ENCODE measurements around the gene TNFSF15. TPM values are rescaled to one million over a fixed set of nuclear protein-coding genes. Genes with fewer than 3 reads are reported as not detected.

TNFSF15 gene
- 2.0 and 5.4 TPM in 2 replicates for total RNA-seq

GRCh38 chr9:114805670-114806525, at the start of gene TNFSF15:
Gene TNFSF15, minus strand, starts transcription at chr9:114806039. Its CDS starts 27 bp downstream, at chr9:114806012.
- DNase-seq, result peak; percentile 27

DNA sequence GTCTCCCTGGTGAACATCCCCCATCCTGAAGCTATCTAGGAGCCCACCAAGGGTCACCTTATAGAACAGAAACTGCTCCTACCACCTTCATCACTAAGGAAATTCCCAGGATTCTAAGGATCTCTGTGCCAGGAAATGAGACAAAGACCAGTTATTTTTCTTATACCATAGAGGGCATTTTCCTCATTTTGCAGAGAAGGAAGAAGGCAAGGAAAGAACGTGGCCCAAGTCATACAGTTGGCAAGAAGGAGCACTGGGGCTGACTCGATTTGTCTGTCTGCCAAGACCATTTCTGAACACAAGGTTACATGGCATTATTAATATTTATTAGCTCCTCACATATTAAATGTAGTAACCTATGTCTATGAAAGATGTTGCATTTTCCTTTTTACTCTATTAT, 49.6 kb upstream of the TNFSF15 start:
- peak; percentile 64 for DNase-seq

GRCh38 chr9:114854736-114855355, 49.0 kb upstream of the TNFSF15 start:
- no peak for DNase-seq

DNA sequence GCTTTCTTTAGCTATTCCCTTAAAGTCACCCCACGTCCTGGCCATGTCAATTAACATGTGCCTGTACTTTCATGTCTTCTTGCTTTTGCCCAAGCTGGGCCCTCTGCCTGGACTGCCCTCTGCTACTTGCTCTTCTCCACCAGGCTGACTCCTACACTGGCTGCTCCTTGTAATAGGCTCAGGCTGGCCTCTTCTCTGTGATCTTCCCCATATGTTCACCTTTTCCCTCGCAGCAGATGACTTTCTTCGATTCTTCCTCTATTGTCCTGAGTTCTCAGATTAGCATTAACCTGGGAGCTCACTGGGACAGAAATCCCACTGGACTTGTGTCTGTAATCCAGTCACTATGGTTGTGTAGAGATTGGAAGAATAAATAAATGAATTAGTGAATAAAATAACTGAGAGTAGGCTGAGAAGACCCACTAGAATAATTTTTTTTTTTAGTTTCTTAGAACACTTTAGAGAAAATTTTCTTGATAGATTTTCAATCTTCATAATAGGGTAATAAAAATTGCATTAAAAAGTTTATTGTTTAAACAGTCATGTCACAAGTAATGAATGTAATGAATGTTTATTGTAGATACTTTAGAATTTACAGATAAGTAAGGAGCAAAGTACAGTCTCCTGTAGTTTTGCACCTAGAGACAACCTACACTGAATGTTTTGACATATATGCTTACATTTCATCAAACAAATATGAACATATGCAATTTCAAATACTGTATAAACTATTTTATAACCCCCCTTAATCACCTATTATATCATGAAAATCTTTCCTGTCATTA, 47.4 kb upstream of the TNFSF15 start:
- DNase-seq, result no peak

- DNase-seq, result no peak
Measured at GRCh38 chr9:114852050-114852594, 46.3 kb upstream of the TNFSF15 start.

DNA sequence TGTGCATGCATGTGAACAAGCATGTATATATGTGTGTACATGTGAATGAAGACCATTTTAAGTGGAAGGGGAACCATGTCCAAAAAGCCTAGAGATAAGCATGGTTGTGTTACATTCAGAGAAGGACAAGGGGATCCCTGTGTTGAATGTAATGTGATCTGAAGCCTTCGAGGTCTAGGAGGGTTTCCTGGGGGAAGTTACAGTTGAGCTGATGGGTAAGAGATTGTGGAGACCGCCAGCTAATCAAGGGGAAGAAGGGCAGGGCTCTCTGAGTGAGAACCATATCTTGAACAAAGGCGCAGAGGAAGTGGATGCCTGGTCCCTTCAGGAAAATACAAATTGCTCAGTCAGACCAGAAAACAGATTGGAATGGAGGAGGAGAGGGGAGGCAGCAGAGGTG, 45.5 kb upstream of the TNFSF15 start:
- DNase-seq, result no peak

DNA sequence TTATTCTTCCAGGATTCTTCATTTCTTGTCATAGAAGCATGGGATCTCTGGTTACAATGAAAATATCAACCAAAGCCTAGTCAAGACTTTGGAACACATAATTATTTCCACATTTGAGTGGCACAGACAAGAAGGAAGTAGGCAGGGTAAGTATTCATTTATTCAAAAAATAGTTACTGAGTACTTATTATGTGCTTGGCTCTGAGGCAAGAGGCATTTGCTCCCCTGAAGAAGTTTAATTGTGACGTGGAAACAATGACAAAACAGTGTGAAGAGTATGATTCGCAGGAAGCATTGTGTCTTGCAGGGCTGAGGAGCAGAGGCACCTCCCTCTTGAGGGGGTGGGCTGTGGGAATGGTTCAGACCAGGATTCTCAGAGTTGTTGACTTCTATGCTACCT, 45.0 kb upstream of the TNFSF15 start:
- peak; percentile 35 for DNase-seq

DNA sequence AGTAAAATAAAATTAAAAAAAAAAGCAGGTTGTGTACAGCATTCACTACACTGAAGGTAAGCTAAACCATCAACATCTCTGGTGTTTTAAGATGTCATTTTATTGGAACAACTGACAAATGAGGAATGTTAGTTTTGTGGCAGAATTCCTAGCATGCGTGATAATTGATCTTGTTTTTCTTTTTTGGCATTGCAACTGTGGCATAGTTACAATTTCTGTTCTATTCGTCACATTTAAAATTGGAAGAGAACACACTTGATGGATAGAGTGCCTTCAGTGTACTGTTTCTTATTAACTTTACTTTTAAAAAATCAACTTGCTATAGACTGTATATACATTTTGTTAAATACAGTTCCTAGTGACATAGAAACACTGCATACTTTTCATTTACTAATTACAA, 43.6 kb upstream of the TNFSF15 start:
- DNase-seq, result no peak

DNA sequence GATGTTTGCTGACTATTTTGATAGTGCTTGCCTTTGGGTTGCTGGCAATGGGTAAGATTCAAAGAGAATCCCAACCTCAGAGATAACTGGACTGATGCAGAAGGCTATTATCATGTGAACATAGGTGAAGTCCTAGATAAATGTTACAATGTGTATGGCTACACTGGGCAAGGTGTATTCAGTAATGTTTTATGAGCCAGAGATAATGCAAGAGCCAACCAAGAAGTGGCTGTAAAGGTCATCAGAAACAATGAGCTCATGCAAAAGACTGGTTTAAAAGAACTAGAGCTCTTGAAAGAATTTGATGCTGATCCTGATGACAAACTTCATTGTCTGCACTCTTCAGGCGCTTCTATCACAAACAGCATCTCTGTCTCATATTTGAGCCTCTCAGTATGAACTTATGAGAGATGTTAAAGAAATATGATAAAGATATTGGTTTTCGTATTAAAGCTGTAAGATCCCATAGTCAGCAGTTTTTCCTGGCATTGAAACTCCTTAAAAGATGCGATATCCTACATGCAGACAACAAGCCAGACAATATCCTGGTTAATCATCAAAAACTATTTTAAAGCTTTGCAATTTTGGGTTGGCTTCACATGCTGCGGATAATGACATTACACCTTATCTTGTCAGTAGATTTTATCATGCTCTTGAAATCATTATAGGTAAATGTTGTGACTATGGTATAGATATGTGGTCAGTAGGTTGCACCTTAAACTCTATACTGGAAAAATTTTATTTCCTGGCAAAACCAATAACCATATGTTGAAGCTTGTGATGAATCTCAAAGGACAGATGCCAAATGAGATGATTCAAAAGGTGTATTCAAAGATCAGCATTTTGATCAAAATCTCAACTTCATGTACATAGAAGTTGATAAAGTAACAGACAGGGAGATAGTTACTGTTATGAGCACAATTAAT, 41.9 kb upstream of the TNFSF15 start:
- DNase-seq, result no peak

DNA sequence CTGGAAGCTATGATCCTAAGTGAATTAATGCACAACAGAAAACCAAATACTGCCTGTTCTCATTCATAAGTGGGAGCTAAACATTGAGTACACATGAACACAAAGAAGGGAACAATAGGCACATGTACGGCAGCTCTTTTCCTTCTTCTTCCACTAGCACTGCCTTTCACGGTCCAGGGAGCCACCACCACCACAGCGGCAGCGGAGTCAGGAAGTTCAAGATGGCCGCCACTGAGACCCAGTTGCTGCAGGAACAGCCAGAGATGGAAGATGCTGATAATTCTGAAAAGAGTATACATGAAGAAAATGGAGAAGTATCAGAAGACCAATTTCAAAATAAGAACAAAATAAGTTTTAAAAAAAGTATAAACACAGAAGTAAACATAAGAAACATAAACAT, 39.5 kb upstream of the TNFSF15 start:
- no peak for DNase-seq

GRCh38 chr9:114844766-114845165, 38.9 kb upstream of the TNFSF15 start:
- DNase-seq, result no peak

- no peak for DNase-seq
Measured at GRCh38 chr9:114837923-114838322, 32.1 kb upstream of the TNFSF15 start.

- no peak for DNase-seq
Measured at GRCh38 chr9:114836769-114837168, 30.9 kb upstream of the TNFSF15 start.

DNA sequence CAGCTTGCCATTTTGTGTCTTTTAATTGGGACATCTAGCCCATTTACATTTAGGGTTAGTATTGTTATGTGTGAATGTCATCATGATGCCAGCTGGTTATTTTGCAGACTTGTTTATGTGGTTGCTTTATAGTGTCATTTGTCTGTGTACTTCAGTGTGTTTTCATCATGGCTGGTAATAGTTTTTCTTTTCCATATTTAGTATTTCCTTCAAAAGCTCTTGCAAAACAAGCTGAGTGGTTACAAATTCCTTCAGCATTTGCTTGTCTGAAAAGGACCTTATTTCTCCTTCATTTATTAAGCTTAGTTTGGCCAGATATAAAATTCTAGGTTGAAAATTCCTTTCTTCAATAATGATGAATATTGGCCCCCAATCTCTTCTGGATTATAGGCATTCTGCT, 28.5 kb upstream of the TNFSF15 start:
- DNase-seq, result no peak

GRCh38 chr9:114830546-114830945, 24.7 kb upstream of the TNFSF15 start:
- DNase-seq, result no peak

DNA sequence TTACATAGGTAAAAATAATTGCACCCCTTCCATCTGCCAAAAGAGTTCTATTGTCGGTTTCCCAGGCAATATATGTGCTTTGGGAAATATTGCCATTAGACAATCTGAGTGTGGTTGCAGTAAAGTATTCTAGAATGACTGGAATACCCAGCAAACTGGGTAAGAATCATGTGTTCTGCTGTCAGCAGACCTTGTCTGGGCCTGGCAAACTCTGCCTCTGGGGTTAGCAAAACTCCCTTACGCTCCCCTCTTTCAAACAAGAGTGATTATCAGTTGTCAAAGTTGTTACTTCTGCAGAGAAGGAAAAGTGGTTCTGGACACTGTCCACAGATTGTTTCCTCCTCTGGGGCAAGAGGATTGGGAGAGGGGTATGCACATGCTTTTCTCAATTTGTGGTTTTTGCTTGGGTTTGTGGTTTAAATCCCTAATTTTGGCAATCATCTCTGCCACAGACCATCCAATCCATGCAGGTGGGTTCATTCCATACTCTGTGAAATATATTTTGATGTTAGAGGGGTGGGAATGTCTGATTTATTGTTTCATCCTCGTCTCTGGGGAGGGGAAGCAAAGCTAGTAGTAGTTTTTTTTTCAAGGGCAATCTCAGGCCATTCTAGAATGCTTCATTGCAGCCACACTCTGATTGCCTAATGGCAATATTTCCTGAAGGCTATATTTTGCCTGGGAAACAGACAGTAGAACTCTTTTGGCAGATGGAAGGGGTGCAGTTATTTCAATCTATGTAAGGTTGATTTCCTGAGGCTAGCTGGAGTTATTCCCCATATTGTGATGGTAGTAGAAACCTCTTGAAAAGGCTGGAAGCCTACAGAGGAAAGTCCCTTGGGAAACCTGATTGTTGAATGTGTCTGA, 24.0 kb upstream of the TNFSF15 start:
- DNase-seq, result no peak

- DNase-seq, result no peak
Measured at GRCh38 chr9:114828303-114828650, 22.4 kb upstream of the TNFSF15 start.

GRCh38 chr9:114827641-114828302, 21.9 kb upstream of the TNFSF15 start:
- no peak for DNase-seq

- DNase-seq, result no peak
Measured at GRCh38 chr9:114826431-114826830, 20.6 kb upstream of the TNFSF15 start.

DNA sequence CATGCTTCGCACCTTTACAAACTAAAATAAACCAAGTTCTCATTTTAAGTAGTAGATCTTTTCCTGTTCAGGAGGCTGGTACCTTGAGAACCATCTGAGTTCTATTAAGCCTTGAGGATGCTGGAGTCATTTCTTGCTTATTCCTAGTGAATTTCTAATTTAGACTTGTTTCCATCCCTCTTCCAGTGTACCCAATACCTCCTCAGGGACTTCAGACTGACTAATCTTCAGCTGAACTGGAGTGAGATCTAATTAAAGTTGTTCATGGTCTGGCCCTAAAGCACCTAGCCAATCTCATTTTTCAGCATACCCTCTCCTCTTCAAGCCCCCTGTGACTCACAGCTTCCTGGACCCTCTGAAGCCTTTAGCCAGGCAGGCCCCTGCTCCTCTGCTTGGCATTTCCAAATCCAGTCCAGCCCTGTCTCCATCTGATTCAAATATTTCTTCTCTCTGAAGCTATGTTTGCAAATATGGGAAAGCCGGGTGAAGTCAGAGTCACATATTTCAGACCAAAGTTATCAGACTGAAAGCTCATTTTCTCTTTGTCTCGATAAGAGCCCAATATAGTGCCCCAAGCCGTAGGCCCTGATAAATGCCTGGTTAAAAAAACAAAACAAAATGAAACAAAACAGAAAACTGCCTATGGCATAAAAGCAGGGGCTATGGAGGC, 19.4 kb upstream of the TNFSF15 start:
- no peak for DNase-seq

Measured in dermis blood vessel endothelial cell (primary cell).